Neural cell (in vitro differentiated cells): ENCODE measurements around the gene ERGIC2. TPM values are rescaled to one million over a fixed set of nuclear protein-coding genes. Genes with fewer than 3 reads are reported as not detected.

Source experiments
- H2AFZ ChIP-seq: fragments of 200-600, 300-800 bp; sonication (generic), shearing (Covaris generic); 2 replicates; pipeline ENCODE4 v1.6.0; 2014; ENCODE audit warnings: low read depth, mild to moderate bottlenecking, antibody characterized with exemption, low read length, moderate library complexity
- H3F3A ChIP-seq: fragments of 200-600 bp; shearing (Covaris generic); 2 replicates; pipeline ENCODE4 v1.6.1; 2016; ENCODE audit warnings: mild to moderate bottlenecking, moderate library complexity, mixed read lengths, antibody characterized with exemption, low read length; ENCODE audit not compliant: insufficient read depth, poor library complexity, severe bottlenecking
- H3K27ac ChIP-seq: fragments of 200-600, 300-800 bp; sonication (generic), shearing (Covaris generic); 2 replicates; pipeline ENCODE4 v1.5.1; 2014; ENCODE audit warnings: mild to moderate bottlenecking, low read length, moderate library complexity
- H3K27me3 ChIP-seq: fragments of 300-800, 200-600 bp; sonication (generic), shearing (Covaris generic); 2 replicates; pipeline ENCODE4 v1.6.0; 2014; ENCODE audit warnings: mild to moderate bottlenecking, low read depth, low read length, moderate library complexity; ENCODE audit not compliant: insufficient read depth
- H3K36me3 ChIP-seq: fragments of 300-800, 200-600 bp; sonication (generic), shearing (Covaris generic); 2 replicates; pipeline ENCODE4 v1.5.1; 2014; ENCODE audit warnings: mild to moderate bottlenecking, antibody characterized with exemption, low read length, moderate library complexity; ENCODE audit not compliant: insufficient read depth
- H3K4me2 ChIP-seq: fragments of 300-800, 200-600 bp; sonication (generic), shearing (Covaris generic); 2 replicates; pipeline ENCODE4 v1.6.0; 2014; ENCODE audit warnings: mild to moderate bottlenecking, low read length
- H3K4me3 ChIP-seq: fragments of 300-800, 200-600 bp; sonication (generic), shearing (Covaris generic); 2 replicates; pipeline ENCODE4 v1.5.1; 2014; ENCODE audit warnings: mild to moderate bottlenecking, low read length, moderate library complexity
- H3K79me2 ChIP-seq: fragments of 200-600 bp; shearing (Covaris generic); replicated peaks from 2 replicates; pipeline ENCODE4 v1.6.0; 2014; ENCODE audit warnings: mild to moderate bottlenecking, low read length, moderate library complexity; ENCODE audit not compliant: insufficient read depth
- H3K9ac ChIP-seq: fragments of 300-800, 200-600 bp; sonication (generic), shearing (Covaris generic); 2 replicates; pipeline ENCODE4 v1.6.1; 2016; ENCODE audit warnings: mild to moderate bottlenecking, low read length, mixed read lengths
- H3K9me2 ChIP-seq: fragments of 200-600 bp; shearing (Covaris generic); 2 replicates; pipeline ENCODE4 v1.6.1; 2016; ENCODE audit warnings: mild to moderate bottlenecking, low read length, mixed read lengths; ENCODE audit not compliant: insufficient read depth
- H3K9me3 ChIP-seq: fragments of 200-600, 300-800 bp; sonication (generic), shearing (Covaris generic); 2 replicates; pipeline ENCODE4 v1.6.1; 2016; ENCODE audit warnings: mild to moderate bottlenecking, mixed run types, low read length, moderate library complexity, mixed read lengths
- H4K20me1 ChIP-seq: fragments of 200-600 bp; shearing (Covaris generic); 2 replicates; pipeline ENCODE4 v1.6.1; 2016; ENCODE audit warnings: mild to moderate bottlenecking, mixed run types; ENCODE audit not compliant: insufficient read depth
- EP300 ChIP-seq: fragments of 450-650 bp; conservative IDR thresholded peaks from 2 replicates; pipeline ENCODE4 v1.6.1; 2014; ENCODE audit warnings: antibody characterized with exemption, mild to moderate bottlenecking, moderate library complexity; ENCODE audit not compliant: poor library complexity, severe bottlenecking
- EZH2 ChIP-seq: fragments of 200-600, 300-800 bp; shearing (Covaris generic), sonication (generic); IDR thresholded peaks from 2 replicates; pipeline ENCODE4 v1.6.1; 2014; ENCODE audit warnings: antibody characterized with exemption, low read length, borderline replicate concordance, mild to moderate bottlenecking; ENCODE audit not compliant: insufficient read depth, poor library complexity, severe bottlenecking
- MXI1 ChIP-seq: fragments of 450-650 bp; conservative IDR thresholded peaks from 2 replicates; pipeline ENCODE4 v1.6.1; 2014; ENCODE audit warnings: antibody characterized with exemption, mild to moderate bottlenecking; ENCODE audit not compliant: poor library complexity, severe bottlenecking
- POLR2AphosphoS5 ChIP-seq: IDR thresholded peaks from 2 replicates; pipeline ENCODE4 v1.6.1; 2012
- RAD21 ChIP-seq: fragments of 450-650 bp; conservative IDR thresholded peaks from 2 replicates; pipeline ENCODE4 v1.6.1; 2014; ENCODE audit warnings: antibody characterized with exemption, mild to moderate bottlenecking, moderate library complexity
- SMC3 ChIP-seq: fragments of 450-650 bp; conservative IDR thresholded peaks from 2 replicates; pipeline ENCODE4 v1.6.1; 2014; ENCODE audit warnings: antibody characterized with exemption, mild to moderate bottlenecking, moderate library complexity; ENCODE audit not compliant: poor library complexity
- TAF1 ChIP-seq: IDR thresholded peaks from 2 replicates; pipeline ENCODE4 v1.6.1; 2012; ENCODE audit warnings: low read depth
- polyA minus RNA-seq: library from RNA; depleted of rRNA, polyadenylated mRNA; stranded (reverse); fragments of >200 nt; gene quantifications from 2 replicates; pipeline ENCODE4 v1.2.3, GENCODE V29; 2014
- polyA plus RNA-seq: library from polyadenylated mRNA; depleted of rRNA; stranded (reverse); fragments of >200 nt; gene quantifications from 2 replicates; pipeline ENCODE4 v1.2.3, GENCODE V29; 2014
- TF ChIP-seq, protein P1 (sequence below): IDR thresholded peaks from 2 replicates; pipeline ENCODE4 v1.6.1; 2012; ENCODE audit warnings: borderline replicate concordance
- TF ChIP-seq, protein P2 (sequence below): fragments of 450-650 bp; IDR thresholded peaks from 2 replicates; pipeline ENCODE4 v1.5.1; 2014; ENCODE audit warnings: antibody characterized with exemption, mild to moderate bottlenecking, moderate library complexity; ENCODE audit not compliant: poor library complexity, severe bottlenecking

Gene ERGIC2, protein sequence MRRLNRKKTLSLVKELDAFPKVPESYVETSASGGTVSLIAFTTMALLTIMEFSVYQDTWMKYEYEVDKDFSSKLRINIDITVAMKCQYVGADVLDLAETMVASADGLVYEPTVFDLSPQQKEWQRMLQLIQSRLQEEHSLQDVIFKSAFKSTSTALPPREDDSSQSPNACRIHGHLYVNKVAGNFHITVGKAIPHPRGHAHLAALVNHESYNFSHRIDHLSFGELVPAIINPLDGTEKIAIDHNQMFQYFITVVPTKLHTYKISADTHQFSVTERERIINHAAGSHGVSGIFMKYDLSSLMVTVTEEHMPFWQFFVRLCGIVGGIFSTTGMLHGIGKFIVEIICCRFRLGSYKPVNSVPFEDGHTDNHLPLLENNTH
- polyA plus RNA-seq, result 106 and 133 TPM in 2 replicates
- polyA minus RNA-seq, result 90.2 and 92.8 TPM in 2 replicates

DNA sequence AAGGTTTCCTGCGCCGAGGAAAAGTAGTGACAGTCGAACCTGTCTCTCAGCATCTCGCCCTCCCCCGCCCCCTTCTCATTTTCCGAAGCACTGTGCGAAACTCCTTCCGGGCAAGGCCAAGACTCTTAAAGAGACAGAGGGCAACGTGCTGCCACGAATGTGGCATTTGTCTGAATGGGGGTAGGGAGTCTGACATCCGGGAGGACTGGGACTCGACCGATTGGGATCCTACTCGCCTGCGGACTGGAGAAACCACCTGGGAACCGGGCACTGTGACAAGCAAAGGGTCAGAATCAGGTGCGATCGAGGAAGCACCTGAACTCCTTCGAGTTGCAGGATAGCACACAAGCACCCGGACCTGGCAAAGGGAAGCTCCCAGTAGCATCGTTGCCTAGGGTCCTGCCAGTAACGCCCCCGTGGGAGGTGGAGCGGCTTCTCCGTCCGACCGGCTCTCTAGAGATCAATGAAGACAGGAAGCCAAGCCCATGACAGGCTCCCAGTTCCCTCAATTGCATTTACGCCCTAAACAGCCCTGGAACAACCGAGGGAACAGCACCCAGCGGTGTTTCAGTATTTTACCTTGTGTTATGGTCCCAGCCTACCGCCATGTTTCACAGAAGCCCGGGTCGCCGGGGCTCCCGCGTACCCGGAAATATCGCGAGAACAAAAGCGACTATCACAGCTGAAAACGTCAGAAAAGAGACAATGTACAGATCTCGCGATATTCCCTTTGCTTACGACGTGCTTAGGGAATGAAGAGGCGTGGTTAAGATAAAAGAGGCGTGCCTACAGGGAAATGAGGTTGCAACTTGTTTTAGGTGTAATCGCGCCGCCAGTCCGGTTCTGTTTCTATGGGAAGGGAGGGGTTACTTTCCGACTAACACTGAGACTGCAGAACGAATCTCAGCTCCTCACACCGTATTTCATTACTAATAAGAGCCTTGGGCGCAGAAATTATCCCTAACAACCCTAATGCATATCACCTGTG is at the start of gene ERGIC2:
Gene ERGIC2, minus strand, starts transcription at position 637 of the 988 bp plus-strand sequence. CDS start 9,539 bp downstream, outside the sequence.
- Histone ChIP-seq H3K9me3 (no peaks in the 10 kb centered on the region), H3K4me2 (peak within 1 kb of the TSS; percentile 92), H3K9me2 (no peaks in the 10 kb centered on the region), H3K27ac (peak within 1 kb of the TSS; percentile 93), H2AFZ (peak within 1 kb of the TSS; percentile 96), H4K20me1 (no peaks in the 10 kb centered on the region), H3F3A (no peaks in the 10 kb centered on the region), H3K79me2 (peaks cover 44% of the 10 kb centered on the region), H3K9ac (peak within 1 kb of the TSS; percentile 86), H3K27me3 (no peaks in the 10 kb centered on the region), H3K4me3 (peak within 1 kb of the TSS; percentile 78), H3K36me3 (no peaks in the 10 kb centered on the region)
- TF ChIP-seq RAD21, result peak; percentile 38
- peak; percentile 77 for TF ChIP-seq MXI1
- peak; percentile 89 for TF ChIP-seq POLR2AphosphoS5
- TF ChIP-seq TAF1, result peak; percentile 76
- no peak for TF ChIP-seq EZH2
- peak; percentile 54 for TF ChIP-seq EP300
- TF ChIP-seq SMC3, result peak; percentile 23
- TF ChIP-seq, protein P1, sequence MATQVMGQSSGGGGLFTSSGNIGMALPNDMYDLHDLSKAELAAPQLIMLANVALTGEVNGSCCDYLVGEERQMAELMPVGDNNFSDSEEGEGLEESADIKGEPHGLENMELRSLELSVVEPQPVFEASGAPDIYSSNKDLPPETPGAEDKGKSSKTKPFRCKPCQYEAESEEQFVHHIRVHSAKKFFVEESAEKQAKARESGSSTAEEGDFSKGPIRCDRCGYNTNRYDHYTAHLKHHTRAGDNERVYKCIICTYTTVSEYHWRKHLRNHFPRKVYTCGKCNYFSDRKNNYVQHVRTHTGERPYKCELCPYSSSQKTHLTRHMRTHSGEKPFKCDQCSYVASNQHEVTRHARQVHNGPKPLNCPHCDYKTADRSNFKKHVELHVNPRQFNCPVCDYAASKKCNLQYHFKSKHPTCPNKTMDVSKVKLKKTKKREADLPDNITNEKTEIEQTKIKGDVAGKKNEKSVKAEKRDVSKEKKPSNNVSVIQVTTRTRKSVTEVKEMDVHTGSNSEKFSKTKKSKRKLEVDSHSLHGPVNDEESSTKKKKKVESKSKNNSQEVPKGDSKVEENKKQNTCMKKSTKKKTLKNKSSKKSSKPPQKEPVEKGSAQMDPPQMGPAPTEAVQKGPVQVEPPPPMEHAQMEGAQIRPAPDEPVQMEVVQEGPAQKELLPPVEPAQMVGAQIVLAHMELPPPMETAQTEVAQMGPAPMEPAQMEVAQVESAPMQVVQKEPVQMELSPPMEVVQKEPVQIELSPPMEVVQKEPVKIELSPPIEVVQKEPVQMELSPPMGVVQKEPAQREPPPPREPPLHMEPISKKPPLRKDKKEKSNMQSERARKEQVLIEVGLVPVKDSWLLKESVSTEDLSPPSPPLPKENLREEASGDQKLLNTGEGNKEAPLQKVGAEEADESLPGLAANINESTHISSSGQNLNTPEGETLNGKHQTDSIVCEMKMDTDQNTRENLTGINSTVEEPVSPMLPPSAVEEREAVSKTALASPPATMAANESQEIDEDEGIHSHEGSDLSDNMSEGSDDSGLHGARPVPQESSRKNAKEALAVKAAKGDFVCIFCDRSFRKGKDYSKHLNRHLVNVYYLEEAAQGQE, result peak; percentile 92
- TF ChIP-seq, protein P2, sequence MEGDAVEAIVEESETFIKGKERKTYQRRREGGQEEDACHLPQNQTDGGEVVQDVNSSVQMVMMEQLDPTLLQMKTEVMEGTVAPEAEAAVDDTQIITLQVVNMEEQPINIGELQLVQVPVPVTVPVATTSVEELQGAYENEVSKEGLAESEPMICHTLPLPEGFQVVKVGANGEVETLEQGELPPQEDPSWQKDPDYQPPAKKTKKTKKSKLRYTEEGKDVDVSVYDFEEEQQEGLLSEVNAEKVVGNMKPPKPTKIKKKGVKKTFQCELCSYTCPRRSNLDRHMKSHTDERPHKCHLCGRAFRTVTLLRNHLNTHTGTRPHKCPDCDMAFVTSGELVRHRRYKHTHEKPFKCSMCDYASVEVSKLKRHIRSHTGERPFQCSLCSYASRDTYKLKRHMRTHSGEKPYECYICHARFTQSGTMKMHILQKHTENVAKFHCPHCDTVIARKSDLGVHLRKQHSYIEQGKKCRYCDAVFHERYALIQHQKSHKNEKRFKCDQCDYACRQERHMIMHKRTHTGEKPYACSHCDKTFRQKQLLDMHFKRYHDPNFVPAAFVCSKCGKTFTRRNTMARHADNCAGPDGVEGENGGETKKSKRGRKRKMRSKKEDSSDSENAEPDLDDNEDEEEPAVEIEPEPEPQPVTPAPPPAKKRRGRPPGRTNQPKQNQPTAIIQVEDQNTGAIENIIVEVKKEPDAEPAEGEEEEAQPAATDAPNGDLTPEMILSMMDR, result no peak

DNA sequence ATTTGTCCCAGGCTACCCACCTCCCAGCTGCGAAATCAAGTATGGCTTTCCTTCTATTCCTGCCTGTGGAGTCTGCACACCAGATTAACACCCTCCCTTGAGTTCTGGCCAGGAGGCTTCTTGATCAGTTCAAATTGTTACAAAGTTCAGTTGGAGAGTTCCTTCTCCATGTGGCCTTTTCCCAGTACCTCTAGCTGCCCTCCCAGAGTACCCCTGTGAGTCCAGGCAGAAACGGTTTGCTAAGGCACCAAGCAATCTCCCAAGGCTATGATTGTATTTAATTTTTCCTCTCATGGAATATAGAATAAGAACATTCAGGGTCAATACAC is 49.7 kb upstream of the ERGIC2 start:
- TF ChIP-seq TAF1 (no peak), POLR2AphosphoS5 (no peak), EZH2 (no peak), EP300 (no peak), RAD21 (no peak), MXI1 (no peak), SMC3 (no peak)
- TF ChIP-seq, protein P1, result no peak
- TF ChIP-seq, protein P2, result no peak
- no peak overlapping the region for H3K27ac ChIP-seq
- H3K9me2 ChIP-seq, result no peaks in the 10 kb centered on the region
- no peaks in the 10 kb centered on the region for H4K20me1 ChIP-seq
- no peak overlapping the region for H3K4me2 ChIP-seq
- no peaks in the 10 kb centered on the region for H3K79me2 ChIP-seq
- no peaks in the 10 kb centered on the region for H3K27me3 ChIP-seq
- H3F3A ChIP-seq, result no peaks in the 10 kb centered on the region
- no peaks in the 10 kb centered on the region for H3K9me3 ChIP-seq
- no peak overlapping the region for H3K9ac ChIP-seq
- H2AFZ ChIP-seq, result no peak overlapping the region
- no peak overlapping the region for H3K4me3 ChIP-seq
- no peaks in the 10 kb centered on the region for H3K36me3 ChIP-seq
